ENCODE results near the gene BNIP2.

GRCh38 chr15:59680346-59680745 is 8.8 kb downstream of the BNIP2 start:
- no peak for TF ChIP-seq CTCF (conservative IDR thresholded peaks at IDR 0.05 in 1 of 2, IDR thresholded peaks at IDR 0.05 in 1 of 2; ENCODE audit: low read depth in 1 of 2, low read length in 2 of 2)
- no peak for TF ChIP-seq EZH2 (IDR thresholded peaks at IDR 0.05; ENCODE audit: low read length, missing control alignments)
